Measurements from ENCODE around the gene KSR2.

Gene KSR2

GRCh38 chr12:117914686-117915085 is 54.1 kb downstream of the KSR2 start:
- Histone ChIP-seq H3K4me1 (ENCODE audit: control insufficient read depth, insufficient read depth, low read length) (no peaks in the 10 kb centered on the region), H3K4me3 (ENCODE audit: low read length) (no peak overlapping the region), H3K27ac (ENCODE audit: low read length) (no peak overlapping the region), H3K36me3 (ENCODE audit: control insufficient read depth, insufficient read depth, low read length) (no peaks in the 10 kb centered on the region), H3K27me3 (ENCODE audit: control insufficient read depth, insufficient read depth, low read length) (no peaks in the 10 kb centered on the region), H3K9me3 (ENCODE audit: control insufficient read depth, insufficient read depth, low read length) (no peaks in the 10 kb centered on the region)
- no CpG with 5 or more reads among the region's 4 CpGs for WGBS (ENCODE audit: insufficient coverage, insufficient read length)
- no peak for DNase-seq (ENCODE audit: low read depth, low spot score)

GRCh38 chr12:117912756-117913155 is 56.0 kb downstream of the KSR2 start:
- Histone ChIP-seq H3K9me3 (ENCODE audit: control insufficient read depth, insufficient read depth, low read length) (no peaks in the 10 kb centered on the region), H3K4me3 (ENCODE audit: low read length) (no peak overlapping the region), H3K27ac (ENCODE audit: low read length) (no peak overlapping the region), H3K4me1 (ENCODE audit: control insufficient read depth, insufficient read depth, low read length) (no peaks in the 10 kb centered on the region), H3K36me3 (ENCODE audit: control insufficient read depth, insufficient read depth, low read length) (no peaks in the 10 kb centered on the region), H3K27me3 (ENCODE audit: control insufficient read depth, insufficient read depth, low read length) (no peaks in the 10 kb centered on the region)
- no CpG with 5 or more reads among the region's 9 CpGs for WGBS (ENCODE audit: insufficient coverage, insufficient read length)
- DNase-seq (ENCODE audit: low read depth, low spot score): no peak

- Histone ChIP-seq H3K4me3 (ENCODE audit: low read length) (no peak overlapping the region), H3K27ac (ENCODE audit: low read length) (no peak overlapping the region), H3K27me3 (ENCODE audit: control insufficient read depth, insufficient read depth, low read length) (no peaks in the 10 kb centered on the region), H3K36me3 (ENCODE audit: control insufficient read depth, insufficient read depth, low read length) (no peaks in the 10 kb centered on the region), H3K9me3 (ENCODE audit: control insufficient read depth, insufficient read depth, low read length) (no peaks in the 10 kb centered on the region), H3K4me1 (ENCODE audit: control insufficient read depth, insufficient read depth, low read length) (no peaks in the 10 kb centered on the region)
- DNase-seq (ENCODE audit: low read depth, low spot score): no peak
- WGBS (ENCODE audit: insufficient coverage, insufficient read length): no CpG with 5 or more reads among the region's 5 CpGs
Observed at GRCh38 chr12:117908411-117908810, 60.4 kb downstream of the KSR2 start.

GRCh38 chr12:117907108-117907689 is 61.6 kb downstream of the KSR2 start:
- H3K4me3 ChIP-seq (ENCODE audit: low read length): no peak overlapping the region
- H3K27ac ChIP-seq (ENCODE audit: low read length): no peak overlapping the region
- H3K36me3 ChIP-seq (ENCODE audit: control insufficient read depth, insufficient read depth, low read length): no peaks in the 10 kb centered on the region
- DNase-seq (ENCODE audit: low read depth, low spot score): no peak
- H3K27me3 ChIP-seq (ENCODE audit: control insufficient read depth, insufficient read depth, low read length): no peaks in the 10 kb centered on the region
- no peaks in the 10 kb centered on the region for H3K4me1 ChIP-seq (ENCODE audit: control insufficient read depth, insufficient read depth, low read length)
- H3K9me3 ChIP-seq (ENCODE audit: control insufficient read depth, insufficient read depth, low read length): no peaks in the 10 kb centered on the region
- WGBS (ENCODE audit: insufficient coverage, insufficient read length): no CpG with 5 or more reads among the region's 11 CpGs

- Histone ChIP-seq H3K27ac (ENCODE audit: low read length) (no peak overlapping the region), H3K27me3 (ENCODE audit: control insufficient read depth, insufficient read depth, low read length) (no peaks in the 10 kb centered on the region), H3K9me3 (ENCODE audit: control insufficient read depth, insufficient read depth, low read length) (no peaks in the 10 kb centered on the region), H3K4me3 (ENCODE audit: low read length) (no peak overlapping the region), H3K36me3 (ENCODE audit: control insufficient read depth, insufficient read depth, low read length) (no peaks in the 10 kb centered on the region), H3K4me1 (ENCODE audit: control insufficient read depth, insufficient read depth, low read length) (no peaks in the 10 kb centered on the region)
- no peak for DNase-seq (ENCODE audit: low read depth, low spot score)
- no CpG with 5 or more reads among the region's 6 CpGs for WGBS (ENCODE audit: insufficient coverage, insufficient read length)
Observed at GRCh38 chr12:117904051-117904450, 64.7 kb downstream of the KSR2 start.

GRCh38 chr12:117903110-117903840 is 65.5 kb downstream of the KSR2 start:
- no CpG with 5 or more reads among the region's 3 CpGs for WGBS (ENCODE audit: insufficient coverage, insufficient read length)
- no peaks in the 10 kb centered on the region for H3K36me3 ChIP-seq (ENCODE audit: control insufficient read depth, insufficient read depth, low read length)
- H3K4me3 ChIP-seq (ENCODE audit: low read length): no peak overlapping the region
- no peak for DNase-seq (ENCODE audit: low read depth, low spot score)
- H3K9me3 ChIP-seq (ENCODE audit: control insufficient read depth, insufficient read depth, low read length): no peaks in the 10 kb centered on the region
- no peaks in the 10 kb centered on the region for H3K27me3 ChIP-seq (ENCODE audit: control insufficient read depth, insufficient read depth, low read length)
- H3K27ac ChIP-seq (ENCODE audit: low read length): no peak overlapping the region
- no peaks in the 10 kb centered on the region for H3K4me1 ChIP-seq (ENCODE audit: control insufficient read depth, insufficient read depth, low read length)

- Histone ChIP-seq H3K4me1 (ENCODE audit: control insufficient read depth, insufficient read depth, low read length) (no peaks in the 10 kb centered on the region), H3K4me3 (ENCODE audit: low read length) (no peak overlapping the region), H3K9me3 (ENCODE audit: control insufficient read depth, insufficient read depth, low read length) (no peaks in the 10 kb centered on the region), H3K27ac (ENCODE audit: low read length) (no peak overlapping the region), H3K27me3 (ENCODE audit: control insufficient read depth, insufficient read depth, low read length) (no peaks in the 10 kb centered on the region), H3K36me3 (ENCODE audit: control insufficient read depth, insufficient read depth, low read length) (no peaks in the 10 kb centered on the region)
- WGBS (ENCODE audit: insufficient coverage, insufficient read length): no CpG with 5 or more reads among the region's 8 CpGs
- DNase-seq (ENCODE audit: low read depth, low spot score): no peak
Observed at GRCh38 chr12:117901631-117902030, 67.2 kb downstream of the KSR2 start.

GRCh38 chr12:117900561-117900960 is 68.2 kb downstream of the KSR2 start:
- DNase-seq (ENCODE audit: low read depth, low spot score): no peak
- Histone ChIP-seq H3K27me3 (ENCODE audit: control insufficient read depth, insufficient read depth, low read length) (no peaks in the 10 kb centered on the region), H3K27ac (ENCODE audit: low read length) (no peak overlapping the region), H3K4me1 (ENCODE audit: control insufficient read depth, insufficient read depth, low read length) (no peaks in the 10 kb centered on the region), H3K9me3 (ENCODE audit: control insufficient read depth, insufficient read depth, low read length) (no peaks in the 10 kb centered on the region), H3K36me3 (ENCODE audit: control insufficient read depth, insufficient read depth, low read length) (no peaks in the 10 kb centered on the region), H3K4me3 (ENCODE audit: low read length) (no peak overlapping the region)
- no CpG with 5 or more reads among the region's 4 CpGs for WGBS (ENCODE audit: insufficient coverage, insufficient read length)

GRCh38 chr12:117897372-117898161 is 71.2 kb downstream of the KSR2 start:
- no peak overlapping the region for H3K4me3 ChIP-seq (ENCODE audit: low read length)
- H3K27ac ChIP-seq (ENCODE audit: low read length): no peak overlapping the region
- no peaks in the 10 kb centered on the region for H3K9me3 ChIP-seq (ENCODE audit: control insufficient read depth, insufficient read depth, low read length)
- DNase-seq (ENCODE audit: low read depth, low spot score): no peak
- H3K4me1 ChIP-seq (ENCODE audit: control insufficient read depth, insufficient read depth, low read length): no peaks in the 10 kb centered on the region
- H3K27me3 ChIP-seq (ENCODE audit: control insufficient read depth, insufficient read depth, low read length): no peaks in the 10 kb centered on the region
- no peaks in the 10 kb centered on the region for H3K36me3 ChIP-seq (ENCODE audit: control insufficient read depth, insufficient read depth, low read length)
- WGBS (ENCODE audit: insufficient coverage, insufficient read length): no CpG with 5 or more reads among the region's 14 CpGs

- Histone ChIP-seq H3K27ac (ENCODE audit: low read length) (no peak overlapping the region), H3K4me3 (ENCODE audit: low read length) (no peak overlapping the region), H3K4me1 (ENCODE audit: control insufficient read depth, insufficient read depth, low read length) (no peaks in the 10 kb centered on the region), H3K9me3 (ENCODE audit: control insufficient read depth, insufficient read depth, low read length) (no peaks in the 10 kb centered on the region), H3K36me3 (ENCODE audit: control insufficient read depth, insufficient read depth, low read length) (no peaks in the 10 kb centered on the region), H3K27me3 (ENCODE audit: control insufficient read depth, insufficient read depth, low read length) (no peaks in the 10 kb centered on the region)
- no CpG with 5 or more reads among the region's 1 CpG for WGBS (ENCODE audit: insufficient coverage, insufficient read length)
- no peak for DNase-seq (ENCODE audit: low read depth, low spot score)
Observed at GRCh38 chr12:117896009-117896408, 72.8 kb downstream of the KSR2 start.

All from iPS DF 6.9 (cell line).